GM23338 (cell line): Measurements from ENCODE around the gene OCEL1. TPM values are rescaled to one million over a fixed set of nuclear protein-coding genes. Genes with fewer than 3 reads are reported as not detected.

Experiments
- ATAC-seq: fragments of 200-7000 bp; cut with Tn5 transposase; 3 replicates; pipeline ENCODE4 v1.9.1; 2020
- DNase-seq: peaks from one replicate; pipeline ENCODE4 v3.0.0-alpha.2; 2015; ENCODE audit warnings: low spot score
- H2AFZ ChIP-seq: fragments of 200-600 bp; sonication (generic); 2 replicates; pipeline ENCODE4 v1.8.0; 2016; ENCODE audit warnings: antibody characterized with exemption, mild to moderate bottlenecking, moderate library complexity
- H3F3A ChIP-seq: fragments of 200-600 bp; sonication (generic); replicated peaks from 2 replicates; pipeline ENCODE4 v1.8.0; 2017; ENCODE audit warnings: antibody characterized with exemption, mixed run types, low read depth
- H3K27ac ChIP-seq: fragments of 200-600 bp; sonication (generic); 2 replicates; pipeline ENCODE4 v1.6.1; 2016; ENCODE audit warnings: low read depth
- H3K27me3 ChIP-seq: fragments of 200-600 bp; sonication (generic); 2 replicates; pipeline ENCODE4 v1.8.0; 2016; ENCODE audit warnings: mild to moderate bottlenecking, mixed run types, moderate library complexity; ENCODE audit not compliant: insufficient read depth
- H3K36me3 ChIP-seq: fragments of 200-600 bp; sonication (generic); 2 replicates; pipeline ENCODE4 v1.8.0; 2016; ENCODE audit warnings: mild to moderate bottlenecking; ENCODE audit not compliant: insufficient read depth
- H3K4me1 ChIP-seq: fragments of 200-600 bp; sonication (generic); 2 replicates; pipeline ENCODE4 v1.8.0; 2016; ENCODE audit warnings: mild to moderate bottlenecking, moderate library complexity; ENCODE audit not compliant: insufficient read depth
- H3K4me2 ChIP-seq: fragments of 200-600 bp; sonication (generic); 2 replicates; pipeline ENCODE4 v1.7.1; 2017; ENCODE audit warnings: mixed run types
- H3K4me3 ChIP-seq: fragments of 200-600 bp; sonication (generic); 2 replicates; pipeline ENCODE4 v1.6.1; 2016; ENCODE audit warnings: mixed run types
- H3K79me2 ChIP-seq: fragments of 200-600 bp; sonication (generic); replicated peaks from 2 replicates; pipeline ENCODE4 v1.8.0; 2017; ENCODE audit warnings: mild to moderate bottlenecking; ENCODE audit not compliant: insufficient read depth
- H3K9me2 ChIP-seq: fragments of 200-600 bp; sonication (generic); 2 replicates; pipeline ENCODE4 v1.8.0; 2017; ENCODE audit not compliant: insufficient read depth
- H4K20me1 ChIP-seq: fragments of 200-600 bp; sonication (generic); replicated peaks from 2 replicates; pipeline ENCODE4 v1.8.0; 2017; ENCODE audit warnings: mild to moderate bottlenecking; ENCODE audit not compliant: insufficient read depth
- H3K27ac Mint-ChIP-seq: 2 replicates; pipeline ENCODE4 v1.8.0; 2020; ENCODE audit warnings: inconsistent platforms, mild to moderate bottlenecking, moderate library complexity, mixed read lengths
- H3K27me3 Mint-ChIP-seq: 3 replicates; pipeline ENCODE4 v1.8.0; 2022; ENCODE audit warnings: low read depth, mild to moderate bottlenecking, moderate library complexity, mixed read lengths, inconsistent platforms; ENCODE audit not compliant: insufficient read depth, poor library complexity
- H3K36me3 Mint-ChIP-seq: 3 replicates; pipeline ENCODE4 v1.8.0; 2021; ENCODE audit warnings: low read depth, mild to moderate bottlenecking, inconsistent platforms, moderate library complexity, mixed read lengths
- H3K4me1 Mint-ChIP-seq: 3 replicates; pipeline ENCODE4 v1.8.0; 2020; ENCODE audit warnings: mild to moderate bottlenecking, inconsistent platforms, mixed read lengths
- H3K4me3 Mint-ChIP-seq: 3 replicates; pipeline ENCODE4 v1.8.0; 2021; ENCODE audit warnings: moderate library complexity, mild to moderate bottlenecking, inconsistent platforms, mixed read lengths
- H3K9me3 Mint-ChIP-seq: 3 replicates; pipeline ENCODE4 v1.8.0; 2020; ENCODE audit warnings: moderate library complexity, mild to moderate bottlenecking, inconsistent platforms, mixed read lengths
- CREB1 ChIP-seq: fragments of 250-450 bp; sonication (Bioruptor Pico); IDR thresholded peaks from 2 replicates; pipeline ENCODE4 v1.5.0; 2020; ENCODE audit warnings: low read depth, mild to moderate bottlenecking, moderate library complexity
- EZH2 ChIP-seq: fragments of 200-600 bp; sonication (generic); IDR thresholded peaks from one replicate; pipeline ENCODE4 v1.8.0; 2017; ENCODE audit warnings: antibody characterized with exemption, mild to moderate bottlenecking, low read depth; ENCODE audit not compliant: unreplicated experiment
- EZH2phosphoT487 ChIP-seq: fragments of 200-600 bp; sonication (generic); IDR thresholded peaks from one replicate; pipeline ENCODE4 v1.8.1; 2018; ENCODE audit warnings: antibody characterized with exemption; ENCODE audit not compliant: unreplicated experiment
- JUNB ChIP-seq: IDR thresholded peaks from one replicate; pipeline ENCODE4 v1.6.1; 2016; ENCODE audit warnings: antibody characterized with exemption; ENCODE audit not compliant: unreplicated experiment
- NANOG ChIP-seq: IDR thresholded peaks from 2 replicates; pipeline ENCODE4 v1.6.1; 2016; ENCODE audit warnings: antibody characterized with exemption, borderline replicate concordance
- POLR2AphosphoS5 ChIP-seq: IDR thresholded peaks from 2 replicates; pipeline ENCODE4 v1.6.1; 2016; ENCODE audit warnings: antibody characterized with exemption, low read depth
- STAT1 ChIP-seq: IDR thresholded peaks from one replicate; pipeline ENCODE4 v1.6.1; 2016; ENCODE audit warnings: antibody characterized with exemption; ENCODE audit not compliant: unreplicated experiment
- ZNF114 ChIP-seq: fragments of 250-450 bp; sonication (Bioruptor Pico); IDR thresholded peaks from 2 replicates; pipeline ENCODE4 v1.5.0; 2020; ENCODE audit warnings: mild to moderate bottlenecking, moderate library complexity
- ZNF331 ChIP-seq: fragments of 250-450 bp; sonication (Bioruptor Pico); IDR thresholded peaks from 2 replicates; pipeline ENCODE4 v1.5.0; 2020; ENCODE audit warnings: low read depth, mild to moderate bottlenecking, moderate library complexity
- polyA plus RNA-seq: library from polyadenylated mRNA; unstranded; fragments of >200 nt; fragmentation: Nextera tagmentation; extraction: Ambion mirVana; gene quantifications from 2 replicates; pipeline ENCODE4 v1.2.1, GENCODE V29; 2016
- total RNA-seq: library from RNA; depleted of rRNA; stranded (reverse); fragments of >200 nt; shearing (Covaris generic); gene quantifications from 2 replicates; pipeline ENCODE4 v1.2.3, GENCODE V29; 2014
- TF ChIP-seq, protein P1 (sequence below), 2 experiments: fragments of 200-600 bp in 1 of 2; sonication (generic) in 1 of 2; conservative IDR thresholded peaks; 2 replicates each; pipeline versions ENCODE4 v1.5.1 to v1.6.1; 2016 to 2017; ENCODE audit warnings: antibody characterized with exemption in 2 of 2, low read depth in 2 of 2, mild to moderate bottlenecking in 2 of 2, moderate library complexity in 1 of 2
- TF ChIP-seq, protein P2 (sequence below): IDR thresholded peaks from 2 replicates; pipeline ENCODE4 v1.6.1; 2016; ENCODE audit warnings: antibody characterized with exemption
- TF ChIP-seq, protein P3 (sequence below): IDR thresholded peaks from one replicate; pipeline ENCODE4 v1.6.1; 2018; ENCODE audit warnings: antibody characterized with exemption; ENCODE audit not compliant: unreplicated experiment

OCEL1 gene
- total and polyA plus RNA-seq, 2 experiments from 2014 or later, result 12.7 to 47.4 TPM

DNA sequence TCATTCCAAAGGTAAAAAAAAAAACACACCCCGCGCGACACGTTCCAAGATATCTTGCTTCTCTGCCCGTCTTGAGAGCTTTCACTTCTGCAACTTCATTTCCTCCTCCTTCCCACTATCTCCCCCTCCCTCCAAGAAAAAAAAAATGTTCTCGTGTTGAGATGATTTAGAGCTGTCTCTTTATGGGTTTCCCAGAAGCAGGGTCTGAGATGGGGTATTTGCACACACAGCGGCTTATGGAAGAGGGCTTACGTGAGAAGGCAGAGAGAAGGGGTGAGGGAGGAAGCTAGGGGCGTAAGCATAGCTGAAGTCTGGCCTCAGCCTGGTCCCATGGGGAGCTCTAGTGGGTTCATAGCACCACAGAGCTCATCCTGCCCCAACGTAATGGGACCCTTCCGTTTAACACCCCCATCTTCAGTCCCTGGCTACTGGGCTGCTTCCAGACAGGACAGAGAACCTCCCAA is 42.1 kb upstream of the OCEL1 start (continued):
- TF ChIP-seq, protein P1, sequence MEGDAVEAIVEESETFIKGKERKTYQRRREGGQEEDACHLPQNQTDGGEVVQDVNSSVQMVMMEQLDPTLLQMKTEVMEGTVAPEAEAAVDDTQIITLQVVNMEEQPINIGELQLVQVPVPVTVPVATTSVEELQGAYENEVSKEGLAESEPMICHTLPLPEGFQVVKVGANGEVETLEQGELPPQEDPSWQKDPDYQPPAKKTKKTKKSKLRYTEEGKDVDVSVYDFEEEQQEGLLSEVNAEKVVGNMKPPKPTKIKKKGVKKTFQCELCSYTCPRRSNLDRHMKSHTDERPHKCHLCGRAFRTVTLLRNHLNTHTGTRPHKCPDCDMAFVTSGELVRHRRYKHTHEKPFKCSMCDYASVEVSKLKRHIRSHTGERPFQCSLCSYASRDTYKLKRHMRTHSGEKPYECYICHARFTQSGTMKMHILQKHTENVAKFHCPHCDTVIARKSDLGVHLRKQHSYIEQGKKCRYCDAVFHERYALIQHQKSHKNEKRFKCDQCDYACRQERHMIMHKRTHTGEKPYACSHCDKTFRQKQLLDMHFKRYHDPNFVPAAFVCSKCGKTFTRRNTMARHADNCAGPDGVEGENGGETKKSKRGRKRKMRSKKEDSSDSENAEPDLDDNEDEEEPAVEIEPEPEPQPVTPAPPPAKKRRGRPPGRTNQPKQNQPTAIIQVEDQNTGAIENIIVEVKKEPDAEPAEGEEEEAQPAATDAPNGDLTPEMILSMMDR (conservative IDR thresholded peaks at IDR 0.05; ENCODE audit: low read depth in 2 of 2), result no peak
- TF ChIP-seq, protein P2, sequence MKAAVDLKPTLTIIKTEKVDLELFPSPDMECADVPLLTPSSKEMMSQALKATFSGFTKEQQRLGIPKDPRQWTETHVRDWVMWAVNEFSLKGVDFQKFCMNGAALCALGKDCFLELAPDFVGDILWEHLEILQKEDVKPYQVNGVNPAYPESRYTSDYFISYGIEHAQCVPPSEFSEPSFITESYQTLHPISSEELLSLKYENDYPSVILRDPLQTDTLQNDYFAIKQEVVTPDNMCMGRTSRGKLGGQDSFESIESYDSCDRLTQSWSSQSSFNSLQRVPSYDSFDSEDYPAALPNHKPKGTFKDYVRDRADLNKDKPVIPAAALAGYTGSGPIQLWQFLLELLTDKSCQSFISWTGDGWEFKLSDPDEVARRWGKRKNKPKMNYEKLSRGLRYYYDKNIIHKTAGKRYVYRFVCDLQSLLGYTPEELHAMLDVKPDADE, result no peak
- no peak for TF ChIP-seq EZH2phosphoT487

DNA sequence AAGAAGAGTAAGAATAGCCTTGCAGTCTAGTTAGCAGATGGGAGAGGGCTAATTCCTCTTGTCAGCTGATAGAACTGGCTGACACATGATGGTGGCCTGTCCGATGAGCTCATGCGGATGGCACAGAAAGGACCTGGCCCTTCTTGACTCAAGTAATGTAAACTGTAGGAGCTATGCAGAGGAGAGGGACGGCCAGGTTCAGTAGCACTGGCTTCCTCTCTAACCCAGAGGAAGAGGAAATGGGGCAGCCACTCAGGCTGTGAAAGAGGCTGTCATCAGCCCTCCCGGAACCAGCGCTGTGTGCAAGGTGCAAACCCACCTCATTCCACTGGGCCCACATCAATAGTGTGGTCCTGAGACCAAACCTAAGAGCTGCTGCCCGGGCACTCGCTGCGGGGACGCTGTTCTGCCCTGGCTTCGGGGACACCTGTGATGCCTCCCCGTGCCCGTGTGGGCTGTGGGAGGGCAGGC is 41.6 kb upstream of the OCEL1 start:
- peaks cover 6% of the 10 kb centered on the region for H3F3A ChIP-seq
- no peak overlapping the region for H2AFZ ChIP-seq
- no peaks in the 10 kb centered on the region for H3K79me2 ChIP-seq
- no peak overlapping the region for H3K4me3 Mint-ChIP-seq
- no peak for DNase-seq
- no peaks in the 10 kb centered on the region for H3K9me3 Mint-ChIP-seq
- peaks cover 31% of the 10 kb centered on the region for H3K36me3 Mint-ChIP-seq
- no peaks in the 10 kb centered on the region for H3K9me2 ChIP-seq
- H4K20me1 ChIP-seq, result no peaks in the 10 kb centered on the region; the same call in none of the 2 replicates
- H3K4me1 Mint-ChIP-seq, result peaks cover 13% of the 10 kb centered on the region
- H3K4me3 ChIP-seq, result no peak overlapping the region
- H3K27ac Mint-ChIP-seq, result no peak overlapping the region
- no peak for ATAC-seq
- no peak overlapping the region for H3K4me2 ChIP-seq
- no peaks in the 10 kb centered on the region for H3K4me1 ChIP-seq
- no peak overlapping the region for H3K27ac ChIP-seq
- H3K27me3 ChIP-seq, result no peaks in the 10 kb centered on the region
- H3K36me3 ChIP-seq, result 0 out of 2 replicates have a peak, but pooled peaks cover 4% of the 10 kb centered on the region
- peaks cover 12% of the 10 kb centered on the region for H3K27me3 Mint-ChIP-seq
- no peak for TF ChIP-seq ZNF331 (CRISPR knock-in tag)
- no peak for TF ChIP-seq POLR2AphosphoS5
- TF ChIP-seq EZH2, result no peak
- TF ChIP-seq, protein P3, sequence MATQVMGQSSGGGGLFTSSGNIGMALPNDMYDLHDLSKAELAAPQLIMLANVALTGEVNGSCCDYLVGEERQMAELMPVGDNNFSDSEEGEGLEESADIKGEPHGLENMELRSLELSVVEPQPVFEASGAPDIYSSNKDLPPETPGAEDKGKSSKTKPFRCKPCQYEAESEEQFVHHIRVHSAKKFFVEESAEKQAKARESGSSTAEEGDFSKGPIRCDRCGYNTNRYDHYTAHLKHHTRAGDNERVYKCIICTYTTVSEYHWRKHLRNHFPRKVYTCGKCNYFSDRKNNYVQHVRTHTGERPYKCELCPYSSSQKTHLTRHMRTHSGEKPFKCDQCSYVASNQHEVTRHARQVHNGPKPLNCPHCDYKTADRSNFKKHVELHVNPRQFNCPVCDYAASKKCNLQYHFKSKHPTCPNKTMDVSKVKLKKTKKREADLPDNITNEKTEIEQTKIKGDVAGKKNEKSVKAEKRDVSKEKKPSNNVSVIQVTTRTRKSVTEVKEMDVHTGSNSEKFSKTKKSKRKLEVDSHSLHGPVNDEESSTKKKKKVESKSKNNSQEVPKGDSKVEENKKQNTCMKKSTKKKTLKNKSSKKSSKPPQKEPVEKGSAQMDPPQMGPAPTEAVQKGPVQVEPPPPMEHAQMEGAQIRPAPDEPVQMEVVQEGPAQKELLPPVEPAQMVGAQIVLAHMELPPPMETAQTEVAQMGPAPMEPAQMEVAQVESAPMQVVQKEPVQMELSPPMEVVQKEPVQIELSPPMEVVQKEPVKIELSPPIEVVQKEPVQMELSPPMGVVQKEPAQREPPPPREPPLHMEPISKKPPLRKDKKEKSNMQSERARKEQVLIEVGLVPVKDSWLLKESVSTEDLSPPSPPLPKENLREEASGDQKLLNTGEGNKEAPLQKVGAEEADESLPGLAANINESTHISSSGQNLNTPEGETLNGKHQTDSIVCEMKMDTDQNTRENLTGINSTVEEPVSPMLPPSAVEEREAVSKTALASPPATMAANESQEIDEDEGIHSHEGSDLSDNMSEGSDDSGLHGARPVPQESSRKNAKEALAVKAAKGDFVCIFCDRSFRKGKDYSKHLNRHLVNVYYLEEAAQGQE, result no peak
- TF ChIP-seq NANOG, result no peak
- no peak for TF ChIP-seq EZH2phosphoT487
- TF ChIP-seq ZNF114 (CRISPR knock-in tag), result no peak
- no peak for TF ChIP-seq STAT1
- TF ChIP-seq JUNB, result no peak
- TF ChIP-seq, protein P1 (conservative IDR thresholded peaks at IDR 0.05; ENCODE audit: low read depth in 2 of 2), result no peak
- TF ChIP-seq, protein P2, result no peak
- TF ChIP-seq CREB1, result no peak
